NB4 (cell line): Measurements from ENCODE around the gene APCDD1L.

ENCODE experiments used
- MAX ChIP-seq: IDR thresholded peaks from 2 replicates; pipeline ENCODE4 v1.6.1; 2011; ENCODE audit warnings: low read depth, low read length
- MYC ChIP-seq: IDR thresholded peaks from 2 replicates; pipeline ENCODE4 v1.6.1; 2011; ENCODE audit warnings: low read depth, low read length
- POLR2A ChIP-seq: IDR thresholded peaks from 2 replicates; pipeline ENCODE4 v1.6.1; 2011; ENCODE audit warnings: mild to moderate bottlenecking; ENCODE audit not compliant: insufficient read length; ENCODE audit errors: extremely low read depth
- TF ChIP-seq, protein P1 (sequence below): IDR thresholded peaks from one replicate; pipeline ENCODE4 v1.5.1; 2012; ENCODE audit warnings: low read depth, low read length

- TF ChIP-seq, protein P1, sequence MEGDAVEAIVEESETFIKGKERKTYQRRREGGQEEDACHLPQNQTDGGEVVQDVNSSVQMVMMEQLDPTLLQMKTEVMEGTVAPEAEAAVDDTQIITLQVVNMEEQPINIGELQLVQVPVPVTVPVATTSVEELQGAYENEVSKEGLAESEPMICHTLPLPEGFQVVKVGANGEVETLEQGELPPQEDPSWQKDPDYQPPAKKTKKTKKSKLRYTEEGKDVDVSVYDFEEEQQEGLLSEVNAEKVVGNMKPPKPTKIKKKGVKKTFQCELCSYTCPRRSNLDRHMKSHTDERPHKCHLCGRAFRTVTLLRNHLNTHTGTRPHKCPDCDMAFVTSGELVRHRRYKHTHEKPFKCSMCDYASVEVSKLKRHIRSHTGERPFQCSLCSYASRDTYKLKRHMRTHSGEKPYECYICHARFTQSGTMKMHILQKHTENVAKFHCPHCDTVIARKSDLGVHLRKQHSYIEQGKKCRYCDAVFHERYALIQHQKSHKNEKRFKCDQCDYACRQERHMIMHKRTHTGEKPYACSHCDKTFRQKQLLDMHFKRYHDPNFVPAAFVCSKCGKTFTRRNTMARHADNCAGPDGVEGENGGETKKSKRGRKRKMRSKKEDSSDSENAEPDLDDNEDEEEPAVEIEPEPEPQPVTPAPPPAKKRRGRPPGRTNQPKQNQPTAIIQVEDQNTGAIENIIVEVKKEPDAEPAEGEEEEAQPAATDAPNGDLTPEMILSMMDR = no peak
- TF ChIP-seq POLR2A = no peak
- no peak for TF ChIP-seq MAX
- no peak for TF ChIP-seq MYC
These were observed 85.9 kb downstream of the APCDD1L start for GRCh38 chr20:58429303-58429702.
